GM13977 (cell line): ENCODE measurements around the gene ARHGAP24.
"Not testable (repeated sequence)": the region's sequence is repeated elsewhere in the genome, so short reads cannot be mapped to it uniquely, and the experiment has no call there.

Experiments
- DNase-seq: peaks from one replicate; pipeline ENCODE4 v3.0.0; 2012; ENCODE audit warnings: low spot score
- CTCF ChIP-seq: IDR thresholded peaks from 2 replicates; pipeline ENCODE4 v1.5.1; 2012; ENCODE audit warnings: mild to moderate bottlenecking, control low read depth; ENCODE audit not compliant: insufficient read depth; ENCODE audit errors: extremely low read depth, missing control alignments
- in situ Hi-C: fragments of 300-500 bp; cut with MboI; formaldehyde crosslinking; loops from one replicate; pipeline ENCODE4 v1.12.0; 2022; ENCODE audit warnings: low sequenced_read_pairs, low pct_unique_long_range_greater_than_20kb, mixed read lengths, inconsistent platforms; ENCODE audit not compliant: unreplicated experiment

Gene ARHGAP24

GRCh38 chr4:86019362-86019761 is 544.4 kb downstream of the ARHGAP24 start:
- in situ Hi-C loops = no loop called here
- no peak for TF ChIP-seq CTCF

GRCh38 chr4:86019906-86020305 is 545.0 kb downstream of the ARHGAP24 start:
- DNase-seq = no peak
- TF ChIP-seq CTCF = no peak
- in situ Hi-C loops = no loop called here

More at GRCh38 chr4:86019362-86019761, 544.4 kb downstream of the ARHGAP24 start:
- DNase-seq = no peak

GRCh38 chr4:86021671-86022070 is 546.7 kb downstream of the ARHGAP24 start:
- in situ Hi-C loops, DNase-seq: not testable (repeated sequence)

- TF ChIP-seq CTCF = no peak
- in situ Hi-C loops = no loop called here
- DNase-seq = no peak
These were observed 551.8 kb downstream of the ARHGAP24 start for GRCh38 chr4:86026720-86027119.

GRCh38 chr4:86031927-86032326 is 557.0 kb downstream of the ARHGAP24 start:
- no peak for DNase-seq
- no peak for TF ChIP-seq CTCF
- in situ Hi-C loops = no loop called here

- no peak for DNase-seq
- in situ Hi-C loops = no loop called here
- no peak for TF ChIP-seq CTCF
These were observed 557.6 kb downstream of the ARHGAP24 start for GRCh38 chr4:86032476-86033022.

- TF ChIP-seq CTCF = no peak
- no peak for DNase-seq
- in situ Hi-C loops = no loop called here
These were observed 558.2 kb downstream of the ARHGAP24 start for GRCh38 chr4:86033171-86033570.
